Kidney (tissue), 14 donors: Measurements from ENCODE around the gene RNF41. TPM values are rescaled to one million over a fixed set of nuclear protein-coding genes. Genes with fewer than 3 reads are reported as not detected.
"Not testable (repeated sequence)": the region's sequence is repeated elsewhere in the genome, so short reads cannot be mapped to it uniquely, and the experiment has no call there.

ENCODE experiments used
- DNase-seq, 5 donors: peaks; one replicate each; pipeline ENCODE4 v3.0.0-alpha.2; 2013 to 2020
- FAIRE-seq: peaks from 2 replicates; lab custom pipeline; 2012; peaks lifted over from hg19 to GRCh38; lab: Jason Lieb, UNC
- H3K27ac ChIP-seq, 2 donors: one replicate each; pipeline ENCODE4 v1.7.0; 2013; ENCODE audit warnings: low read depth in 2 of 2, low read length in 2 of 2, inconsistent platforms in 1 of 2
- H3K27me3 ChIP-seq: one replicate; pipeline ENCODE4 v1.7.1; 2013; ENCODE audit warnings: low read length, inconsistent platforms; ENCODE audit not compliant: control insufficient read depth, insufficient read depth
- H3K36me3 ChIP-seq, 3 donors: one replicate each; pipeline versions ENCODE4 v1.7.0 to v1.7.1; 2013; ENCODE audit warnings: low read length in 3 of 3, control low read depth in 1 of 3, inconsistent platforms in 1 of 3; ENCODE audit not compliant: insufficient read depth in 3 of 3, control insufficient read depth in 2 of 3
- H3K4me1 ChIP-seq, 3 donors: one replicate each; pipeline versions ENCODE4 v1.7.0 to v1.7.1; 2013; ENCODE audit warnings: low read length in 3 of 3, inconsistent platforms in 1 of 3, low read depth in 1 of 3; ENCODE audit not compliant: control insufficient read depth in 2 of 3, insufficient read depth in 2 of 3
- H3K4me3 ChIP-seq, 3 donors: one replicate each; pipeline versions ENCODE4 v1.7.0 to v1.8.1; 2013; ENCODE audit warnings: low read length in 3 of 3, control low read depth in 1 of 3, inconsistent platforms in 1 of 3
- H3K9ac ChIP-seq, 3 donors: one replicate each; pipeline versions ENCODE4 v1.7.0 to v1.7.1; 2013; ENCODE audit warnings: low read length in 3 of 3, control low read depth in 1 of 3, inconsistent platforms in 1 of 3
- H3K9me3 ChIP-seq, 3 donors: one replicate each; pipeline versions ENCODE4 v1.7.0 to v1.7.1; 2013; ENCODE audit warnings: low read length in 3 of 3, control low read depth in 1 of 3, inconsistent platforms in 1 of 3; ENCODE audit not compliant: control insufficient read depth in 2 of 3, insufficient read depth in 1 of 3
- intact Hi-C: fragments of 100-400 bp; cut with DNase I; formaldehyde crosslinking; loops from one replicate; pipeline ENCODE4 v1.11.1; 2022
- polyA plus RNA-seq: library from polyadenylated mRNA; stranded (reverse); fragments of 350-450 nt; fragmentation: Illumina TruSeq; extraction: RNeasy Lipid Tissue Mini Kit (QIAGEN cat#74804); gene quantifications from one replicate; pipeline ENCODE4 v1.2.3, GENCODE V29; 2014; ENCODE audit warnings: low read depth, low replicate concordance; ENCODE audit not compliant: insufficient read depth
- total RNA-seq: library from RNA; stranded (reverse); fragmentation: NEBNext Ultra II Directional; extraction: Animal tissue kit (Norgen Biotek cat#: 25700); gene quantifications from one replicate; pipeline ENCODE4 v1.2.1, GENCODE V29; 2021
- TF ChIP-seq, protein P1 (sequence below): IDR thresholded peaks from 3 replicates; pipeline ENCODE4 v1.5.1; 2012; ENCODE audit warnings: mild to moderate bottlenecking, moderate library complexity, borderline replicate concordance; ENCODE audit not compliant: insufficient read depth; ENCODE audit errors: extremely low read depth
- donor health status: control.
- donor health status: control.
- donor health status: control.
- donor health status: control.
- donor health status: control.
- donor health status: DM: yes; HTN: yes; CAD: no.
- donor health status: Normal renal cell carcinoma (clear cell type).

The RNF41 gene
- total and polyA plus RNA-seq, 2 donors from 2014 or later: 17.6 to 45.5 TPM

DNA sequence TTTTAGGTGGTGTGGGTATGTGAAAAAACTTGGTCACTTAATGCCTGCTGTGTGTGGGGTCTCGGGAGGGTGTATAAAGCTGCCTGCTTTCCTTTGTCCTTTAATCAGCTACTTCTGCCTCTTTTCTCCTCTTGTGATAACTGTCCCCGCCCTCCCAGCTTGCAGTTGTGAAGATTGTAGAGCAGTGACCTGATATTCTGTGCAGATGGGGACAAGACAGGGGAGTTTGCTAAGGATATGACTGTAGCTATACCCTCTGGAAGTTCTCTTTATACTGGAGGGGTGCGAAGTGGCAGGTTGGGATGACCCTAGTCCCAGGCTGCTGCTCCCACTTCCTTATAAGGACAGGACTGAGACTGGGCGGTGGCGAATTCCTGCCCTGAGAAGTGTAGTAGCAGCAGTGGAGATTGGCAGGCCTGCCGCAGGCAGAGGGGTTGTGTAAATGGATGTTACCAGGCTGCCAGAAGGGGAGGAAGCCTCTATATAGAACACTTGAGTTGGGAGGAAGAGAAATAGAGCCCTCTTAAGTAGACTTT lies 62.7 kb downstream of the RNF41 start:
- TF ChIP-seq, protein P1, sequence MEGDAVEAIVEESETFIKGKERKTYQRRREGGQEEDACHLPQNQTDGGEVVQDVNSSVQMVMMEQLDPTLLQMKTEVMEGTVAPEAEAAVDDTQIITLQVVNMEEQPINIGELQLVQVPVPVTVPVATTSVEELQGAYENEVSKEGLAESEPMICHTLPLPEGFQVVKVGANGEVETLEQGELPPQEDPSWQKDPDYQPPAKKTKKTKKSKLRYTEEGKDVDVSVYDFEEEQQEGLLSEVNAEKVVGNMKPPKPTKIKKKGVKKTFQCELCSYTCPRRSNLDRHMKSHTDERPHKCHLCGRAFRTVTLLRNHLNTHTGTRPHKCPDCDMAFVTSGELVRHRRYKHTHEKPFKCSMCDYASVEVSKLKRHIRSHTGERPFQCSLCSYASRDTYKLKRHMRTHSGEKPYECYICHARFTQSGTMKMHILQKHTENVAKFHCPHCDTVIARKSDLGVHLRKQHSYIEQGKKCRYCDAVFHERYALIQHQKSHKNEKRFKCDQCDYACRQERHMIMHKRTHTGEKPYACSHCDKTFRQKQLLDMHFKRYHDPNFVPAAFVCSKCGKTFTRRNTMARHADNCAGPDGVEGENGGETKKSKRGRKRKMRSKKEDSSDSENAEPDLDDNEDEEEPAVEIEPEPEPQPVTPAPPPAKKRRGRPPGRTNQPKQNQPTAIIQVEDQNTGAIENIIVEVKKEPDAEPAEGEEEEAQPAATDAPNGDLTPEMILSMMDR: no peak
- no peaks in the 10 kb centered on the region for H3K27me3 ChIP-seq
- intact Hi-C loops: no loop called here
- peaks cover 2 to 25% (median 23%) of the 10 kb centered on the region in 3 donors for H3K4me1 ChIP-seq
- H3K9ac ChIP-seq: peak overlapping the region; percentile 90 to 100 (median 99)
- peak overlapping the region; percentile 98 to 100 for H3K27ac ChIP-seq
- H3K4me3 ChIP-seq: peak overlapping the region; percentile 95 to 100 (median 98)
- FAIRE-seq (no peak), DNase-seq (peak; percentile 64 to 95 (median 80))
- H3K9me3 ChIP-seq: no peaks in the 10 kb centered on the region
- H3K36me3 ChIP-seq: peaks cover 9 to 43% (median 33%) of the 10 kb centered on the region in 3 donors

DNA sequence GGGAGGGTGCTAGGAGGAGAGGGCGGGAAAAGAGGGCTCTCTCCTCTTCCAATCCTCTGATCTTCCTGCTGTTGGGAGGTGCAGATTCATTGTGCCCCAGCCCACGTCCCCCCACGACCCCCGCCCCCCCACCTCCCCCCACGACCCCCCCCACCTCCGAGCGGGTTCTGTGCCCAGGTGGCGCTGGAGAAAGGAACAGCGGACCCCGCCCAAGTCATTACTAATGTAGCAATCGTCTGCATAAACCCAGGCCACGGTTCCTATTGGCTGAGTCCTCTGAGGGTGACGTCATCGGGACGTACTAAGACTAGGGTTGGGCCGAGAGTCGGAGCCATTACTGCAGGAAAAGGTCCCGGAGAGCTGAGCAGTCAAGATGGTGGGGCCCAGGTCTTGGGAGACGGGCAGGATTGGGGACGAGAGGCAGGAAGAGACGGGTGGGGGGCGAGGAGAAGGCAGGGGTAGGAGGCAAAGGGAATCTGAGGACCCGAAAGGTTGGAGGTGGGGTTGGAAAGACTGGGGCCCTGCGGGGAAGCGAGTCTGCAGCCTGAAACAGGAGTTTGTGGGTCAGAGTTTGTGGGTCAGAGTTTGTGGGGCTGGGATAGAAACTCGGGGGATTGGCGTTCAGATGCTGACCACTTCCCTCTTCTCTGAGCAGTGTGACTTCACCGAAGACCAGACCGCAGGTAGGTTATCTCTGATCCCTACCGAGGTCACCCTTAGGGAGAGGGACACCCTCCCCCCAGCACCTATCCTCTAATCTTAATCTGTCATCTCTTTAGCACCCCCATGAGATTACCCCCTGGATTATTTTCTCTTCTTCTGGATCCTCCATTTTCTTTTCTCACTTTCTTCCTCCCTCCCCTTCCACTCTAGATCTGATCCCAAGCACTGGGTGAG lies 63.4 kb downstream of the RNF41 start, which contains the start of gene MYL6:
TSS of gene MYL6 (plus strand) at position 331 of the 897 bp plus-strand sequence. CDS start at position 374, 43 bp downstream.
- intact Hi-C loops: no loop called here
- Histone ChIP-seq H3K9ac (peak within 1 kb of the TSS; percentile 90 to 100 (median 99)), H3K27me3 (no peaks in the 10 kb centered on the region), H3K4me3 (peak within 1 kb of the TSS; percentile 95 to 100 (median 98)), H3K36me3 (peaks cover 8 to 38% (median 31%) of the 10 kb centered on the region in 3 donors), H3K9me3 (no peaks in the 10 kb centered on the region), H3K4me1 (peaks cover 2 to 29% (median 23%) of the 10 kb centered on the region in 3 donors), H3K27ac (peak within 1 kb of the TSS; percentile 98 to 100)
- FAIRE-seq: peak; percentile 11
- TF ChIP-seq, protein P1: peak; percentile 3
- peak; percentile 97 to 99 (median 98) for DNase-seq

DNA sequence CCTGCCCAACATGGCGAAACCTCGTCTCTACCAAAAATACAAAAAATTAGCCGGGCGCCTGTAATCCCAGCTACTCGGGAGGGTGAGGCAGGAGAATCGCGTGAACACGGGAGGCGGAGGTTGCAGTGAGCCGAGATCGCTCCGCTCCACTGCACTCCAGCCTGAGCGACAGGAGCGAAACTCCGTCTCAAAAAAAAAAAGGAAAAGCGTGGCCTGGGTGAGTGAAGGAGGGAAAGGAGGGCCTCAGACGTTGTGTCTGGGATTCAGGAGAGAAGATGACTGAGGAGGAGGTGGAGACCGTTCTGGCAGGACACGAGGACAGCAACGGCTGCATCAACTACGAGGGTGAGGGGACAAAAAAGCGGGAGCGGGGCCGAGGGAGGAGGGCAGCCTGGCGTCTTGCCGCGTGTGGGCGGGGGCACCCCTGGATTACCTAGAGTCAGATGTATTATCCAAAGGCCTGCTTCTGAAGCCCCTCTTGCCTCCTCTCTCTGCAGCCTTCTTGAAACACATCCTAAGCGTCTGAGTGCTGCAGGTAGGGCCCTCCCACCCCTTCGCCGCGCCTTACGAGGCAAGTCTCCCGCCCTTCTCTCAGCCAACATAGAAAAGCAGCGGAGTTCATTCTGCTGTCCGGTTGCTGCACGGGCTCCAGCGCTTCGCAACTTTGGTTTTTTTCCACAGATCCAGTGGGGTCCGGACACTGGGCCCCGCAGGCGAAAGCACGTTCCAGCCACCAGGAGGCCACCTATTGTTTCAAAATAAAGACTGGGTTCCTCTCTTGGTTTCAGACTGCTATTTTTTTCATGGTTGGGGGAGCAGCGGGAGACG lies 64.3 kb downstream of the RNF41 start:
- no peak for FAIRE-seq
- peak overlapping the region; percentile 86 to 90 for H3K27ac ChIP-seq
- H3K36me3 ChIP-seq: peaks cover 7 to 29% (median 27%) of the 10 kb centered on the region in 3 donors
- H3K27me3 ChIP-seq: no peaks in the 10 kb centered on the region
- intact Hi-C loops: no loop called here
- H3K9me3 ChIP-seq: no peaks in the 10 kb centered on the region
- TF ChIP-seq, protein P1: peak; percentile 49
- DNase-seq: peak; percentile 92 to 97 (median 93)
- H3K9ac ChIP-seq: peak overlapping the region; percentile 52 to 75 (median 71)
- H3K4me3 ChIP-seq: peak overlapping the region; percentile 70 to 79 (median 71)
- H3K4me1 ChIP-seq: peaks cover 2 to 33% (median 28%) of the 10 kb centered on the region in 3 donors

DNA sequence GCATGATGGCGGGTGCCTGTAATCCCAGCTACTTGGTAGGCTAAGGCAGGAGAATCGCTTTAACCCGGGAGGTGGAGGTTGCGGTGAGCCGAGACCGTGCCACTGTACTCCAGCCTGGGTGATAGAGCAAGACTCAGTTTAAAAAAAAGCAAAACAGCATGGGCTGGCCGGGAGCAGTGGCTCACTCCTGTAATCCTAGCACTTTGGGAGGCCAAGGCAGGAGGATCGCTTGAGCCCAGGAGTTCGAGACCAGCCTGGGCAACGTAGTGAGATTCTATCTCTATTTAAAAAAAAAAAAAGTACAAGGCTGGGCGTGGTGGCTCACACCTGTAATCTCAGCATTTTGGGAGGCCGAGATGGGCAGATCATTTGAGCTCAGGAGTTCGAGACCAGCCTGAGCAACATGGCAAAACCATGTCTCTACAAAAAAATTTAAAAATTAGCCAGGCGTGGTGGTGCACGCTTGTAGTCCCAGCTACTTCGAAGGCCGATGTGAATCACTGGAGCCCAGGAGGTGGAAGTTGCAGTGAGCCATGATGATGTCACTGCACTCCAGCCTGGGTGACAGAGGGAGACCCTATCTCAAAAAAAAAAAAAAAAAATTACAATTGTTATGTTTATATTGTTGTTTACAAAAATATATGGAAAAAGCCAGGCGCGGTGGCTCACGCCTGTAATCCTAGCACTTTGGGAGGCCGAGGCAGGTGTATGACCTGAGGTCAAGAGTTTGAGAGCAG lies 65.1 kb downstream of the RNF41 start:
- DNase-seq: peak in 1 of 5 donors; percentile 43
- peaks cover 7 to 23% (median 21%) of the 10 kb centered on the region in 3 donors for H3K36me3 ChIP-seq
- H3K9me3 ChIP-seq, FAIRE-seq, H3K27me3 ChIP-seq, intact Hi-C loops: not testable (repeated sequence)
- peak overlapping the region in 1 of 3 donors; percentile 75 for H3K9ac ChIP-seq
- H3K4me1 ChIP-seq: peaks cover 2 to 33% (median 28%) of the 10 kb centered on the region in 3 donors
- peak overlapping the region; percentile 86 to 90 for H3K27ac ChIP-seq
- H3K4me3 ChIP-seq: peak overlapping the region in 2 of 3 donors; percentile 71 to 79
